Measurements from ENCODE around the gene GMPR. TPM values are rescaled to one million over a fixed set of nuclear protein-coding genes. Genes with fewer than 3 reads are reported as not detected.

The GMPR gene
- total and polyA plus RNA-seq, 2 donors (not counting 3 experiments of a cell fraction or from before 2014, with no cell fraction given): 36.3 to 64.0 TPM

- TF ChIP-seq GATA2 (IDR thresholded peaks at IDR 0.05; ENCODE audit: insufficient read depth, insufficient read length, low read depth, low read length) (no peak), POLR2AphosphoS5 (IDR thresholded peaks at IDR 0.05; ENCODE audit: insufficient read depth, low read depth, low read length) (no peak), JUN (IDR thresholded peaks at IDR 0.05; ENCODE audit: borderline replicate concordance, insufficient read depth, insufficient read length, low read depth) (no peak), FOS (IDR thresholded peaks at IDR 0.05; ENCODE audit: borderline replicate concordance, insufficient read depth, low read length) (no peak), POLR2A (IDR thresholded peaks at IDR 0.05; ENCODE audit: low read depth, low read length) (no peak), CTCF (IDR thresholded peaks at IDR 0.05; ENCODE audit: extremely low read depth in 1 of 2, insufficient read depth in 1 of 2, low read depth in 1 of 2, low read length in 2 of 2) (no peak), MAX (IDR thresholded peaks at IDR 0.05; ENCODE audit: insufficient read depth, insufficient read length) (no peak), MYC (IDR thresholded peaks at IDR 0.05; ENCODE audit: low read depth, low read length) (no peak), EZH2 (IDR thresholded peaks at IDR 0.05; ENCODE audit: borderline replicate concordance, low read depth, low read length, severe bottlenecking) (no peak)
- no TSS peak for BruUV-seq (replicated peaks)
- DNase-seq (ENCODE audit: low read depth, low spot score) (no peak), FAIRE-seq (no peak)
- no peak overlapping the region for H3K4me3 ChIP-seq (replicated peaks in 1 of 3; ENCODE audit: insufficient read depth in 1 of 3, low read depth in 1 of 3, low read length in 3 of 3)
- H3K9me3 ChIP-seq (replicated peaks; ENCODE audit: control insufficient read depth, insufficient read depth, low read length): no peaks in the 10 kb centered on the region
- no peak overlapping the region for H3K9ac ChIP-seq (replicated peaks; ENCODE audit: extremely low read depth, insufficient read depth, low read length)
- dilution Hi-C loops (cut with MboI; ENCODE audit: extremely low pct_ligation_motif_present, low sequenced_read_pairs) (no loop called here), intact Hi-C loops (cut with micrococcal nuclease) (no loop called here)
- H3K9me1 ChIP-seq (replicated peaks; ENCODE audit: control insufficient read depth, extremely low read depth, insufficient read depth, low read length): no peaks in the 10 kb centered on the region
- no peaks in the 10 kb centered on the region for H3K4me1 ChIP-seq (ENCODE audit: control insufficient read depth, extremely low read depth, insufficient read depth, low read length)
- ChIA-PET POLR2A (no interaction called here), CTCF (no interaction called here)
- H4K20me1 ChIP-seq (replicated peaks; ENCODE audit: control insufficient read depth, extremely low read depth, insufficient read depth, low read length): no peaks in the 10 kb centered on the region
- no peak overlapping the region for H3K4me2 ChIP-seq (ENCODE audit: insufficient read depth, low read length)
- H3K27ac ChIP-seq (ENCODE audit: insufficient read depth, low read depth, low read length): no peak overlapping the region
- H3K36me3 ChIP-seq (ENCODE audit: control insufficient read depth in 2 of 2, extremely low read depth in 1 of 2, insufficient read depth in 2 of 2, low read length in 2 of 2): peaks cover 0 to 22% of the 10 kb centered on the region in 2 experiments
- no peak overlapping the region for H2AFZ ChIP-seq (ENCODE audit: low read depth, low read length)
- H3K79me2 ChIP-seq (ENCODE audit: control insufficient read depth, insufficient read depth, low read length): no peaks in the 10 kb centered on the region
- H3K27me3 ChIP-seq (ENCODE audit: control insufficient read depth in 2 of 2, insufficient read depth in 2 of 2, low read length in 2 of 2): no peaks in the 10 kb centered on the region
These were observed 56.7 kb downstream of the GMPR start for GRCh38 chr6:16295060-16295459.

Data from endothelial cell of umbilical vein (primary cell).